Naive B cell (primary cell): ENCODE results near the gene CABP2. TPM values are rescaled to one million over a fixed set of nuclear protein-coding genes. Genes with fewer than 3 reads are reported as not detected.
"Not testable (repeated sequence)": the region's sequence is repeated elsewhere in the genome, so short reads cannot be mapped to it uniquely, and the experiment has no call there.

Source experiments
- ATAC-seq, 2 donors: fragments of 150-1000 bp; cut with Tn5 transposase; 2 replicates each; pipeline ENCODE4 v1.10.0; 2021; ENCODE audit warnings: low read depth in 2 of 2, mild to moderate bottlenecking in 2 of 2, moderate library complexity in 2 of 2
- DNase-seq: peaks from one replicate; pipeline ENCODE4 v3.0.0; 2022
- H3K27ac Mint-ChIP-seq, 6 donors: one replicate each; pipeline ENCODE4 v1.8.0; 2020 to 2022; ENCODE audit warnings: mild to moderate bottlenecking in 6 of 6, mixed read lengths in 6 of 6, moderate library complexity in 5 of 6, inconsistent platforms in 2 of 6
- H3K27me3 Mint-ChIP-seq, 3 donors: one replicate each; pipeline ENCODE4 v1.8.0; 2021 to 2022; ENCODE audit warnings: mixed read lengths in 3 of 3, mild to moderate bottlenecking in 1 of 3
- H3K36me3 Mint-ChIP-seq, 2 donors: one replicate each; pipeline ENCODE4 v1.8.0; 2020 to 2022; ENCODE audit warnings: mixed read lengths in 2 of 2, inconsistent platforms in 1 of 2, mild to moderate bottlenecking in 1 of 2
- H3K4me1 Mint-ChIP-seq, 3 donors: one replicate each; pipeline ENCODE4 v1.8.0; 2020 to 2022; ENCODE audit warnings: mixed read lengths in 3 of 3, inconsistent platforms in 1 of 3, mild to moderate bottlenecking in 1 of 3, moderate library complexity in 1 of 3
- H3K4me3 Mint-ChIP-seq, 8 donors: one replicate each; pipeline ENCODE4 v1.8.0; 2020 to 2022; ENCODE audit warnings: mild to moderate bottlenecking in 8 of 8, mixed read lengths in 8 of 8, moderate library complexity in 8 of 8, inconsistent platforms in 2 of 8
- H3K9me3 Mint-ChIP-seq, 7 donors: one replicate each; pipeline ENCODE4 v1.8.0; 2020 to 2022; ENCODE audit warnings: mixed read lengths in 7 of 7, mild to moderate bottlenecking in 5 of 7, inconsistent platforms in 2 of 7, moderate library complexity in 1 of 7
- polyA plus RNA-seq, 6 donors: library from polyadenylated mRNA; unstranded; fragments of 300-500 nt; fragmentation: Illumina TruSeq; gene quantifications; one replicate each; pipeline ENCODE4 v1.2.3, GENCODE V29; 2021; ENCODE audit warnings: low read depth in 6 of 6

The CABP2 gene
- polyA plus RNA-seq, 6 donors from 2014 or later, result not detected

DNA sequence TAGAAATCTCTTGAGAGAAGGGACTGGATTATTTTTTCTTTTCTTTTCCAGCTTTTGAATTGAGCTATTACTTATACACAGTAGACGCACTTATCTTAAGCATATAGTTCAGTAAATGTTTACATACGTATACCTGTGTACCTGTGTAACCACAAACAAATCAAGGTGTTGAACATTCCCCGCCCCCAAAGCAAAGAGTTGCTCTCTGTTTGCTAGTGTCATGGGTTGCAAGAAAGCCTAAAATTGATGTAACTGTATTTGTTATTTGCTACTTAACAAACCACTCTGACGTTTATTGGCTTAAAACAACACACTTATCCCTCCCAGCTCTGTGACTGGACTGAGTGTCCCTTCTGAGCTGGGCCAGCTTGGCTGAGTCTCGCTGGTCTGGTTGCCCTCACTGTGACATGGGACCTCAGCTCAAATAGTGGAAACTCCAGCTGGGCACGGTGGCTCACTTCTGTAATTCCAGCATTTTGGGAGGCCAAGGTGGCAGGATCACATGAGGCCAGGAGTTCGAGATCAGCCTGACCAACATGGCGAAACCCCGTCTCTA, 25.4 kb upstream of the CABP2 start:
- H3K27ac Mint-ChIP-seq, result no peak overlapping the region
- H3K36me3 Mint-ChIP-seq, result peaks cover 10 to 20% of the 10 kb centered on the region in 2 donors
- no peak overlapping the region for H3K4me3 Mint-ChIP-seq
- H3K4me1 Mint-ChIP-seq, result no peaks in the 10 kb centered on the region
- peaks cover 0 to 33% (median 3%) of the 10 kb centered on the region in 3 donors for H3K27me3 Mint-ChIP-seq
- no peak for DNase-seq
- no peak for ATAC-seq
- peaks cover 11 to 31% (median 23%) of the 10 kb centered on the region in 7 donors for H3K9me3 Mint-ChIP-seq

DNA sequence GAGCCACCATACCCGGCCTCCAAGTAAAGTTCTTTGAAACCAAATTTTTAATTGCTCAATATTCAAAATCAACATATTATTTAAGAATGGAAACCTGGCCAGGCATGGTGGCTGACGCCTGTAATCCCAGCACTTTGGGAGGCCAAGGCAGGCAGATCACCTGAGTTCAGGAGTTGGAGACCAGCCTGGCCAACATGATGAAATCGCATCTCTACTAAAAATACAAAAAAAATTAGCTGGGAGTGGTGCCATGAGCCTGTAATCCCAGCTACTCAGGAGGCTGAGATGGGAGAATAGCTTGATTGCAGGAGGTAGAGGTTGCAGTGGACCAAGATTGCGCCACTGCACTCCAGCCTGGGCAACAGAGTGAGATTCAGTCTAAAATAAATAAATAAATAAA, 24.9 kb upstream of the CABP2 start:
- Mint-ChIP-seq H3K9me3 (peaks cover 11 to 31% (median 23%) of the 10 kb centered on the region in 7 donors), H3K27me3 (peaks cover 0 to 33% (median 3%) of the 10 kb centered on the region in 3 donors), H3K36me3 (peaks cover 10 to 20% of the 10 kb centered on the region in 2 donors)
- H3K4me1 Mint-ChIP-seq, DNase-seq, H3K4me3 Mint-ChIP-seq, H3K27ac Mint-ChIP-seq, ATAC-seq: not testable (repeated sequence)

DNA sequence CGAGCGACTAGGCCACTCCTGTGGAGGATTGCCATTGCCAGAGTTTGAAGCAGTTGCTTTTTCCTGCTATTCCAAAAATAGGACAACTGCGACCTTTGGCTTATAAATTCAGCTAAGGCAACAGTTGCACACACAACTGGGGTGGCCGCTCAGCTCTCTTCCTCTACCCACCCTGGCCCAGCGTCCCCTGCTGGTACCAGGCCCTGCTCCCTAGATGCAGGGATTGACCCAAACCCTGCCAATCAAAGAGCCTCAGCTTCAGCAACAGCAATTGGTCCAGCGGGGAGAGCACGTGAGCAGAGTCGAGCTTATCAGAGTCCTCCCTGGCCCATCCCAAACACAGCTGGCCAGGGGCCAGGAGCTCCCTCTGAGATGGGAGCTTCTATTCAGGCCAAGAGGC, 22.0 kb upstream of the CABP2 start:
- DNase-seq, result no peak
- Mint-ChIP-seq H3K9me3 (peaks cover 0 to 5% (median 4%) of the 10 kb centered on the region in 7 donors), H3K36me3 (no peaks in the 10 kb centered on the region), H3K4me3 (no peak overlapping the region), H3K27ac (peak overlapping the region in 1 of 6 donors; percentile 86), H3K4me1 (peaks cover 0 to 2% (median 0%) of the 10 kb centered on the region in 3 donors), H3K27me3 (peaks cover 0 to 25% (median 3%) of the 10 kb centered on the region in 3 donors)
- ATAC-seq, result no peak

DNA sequence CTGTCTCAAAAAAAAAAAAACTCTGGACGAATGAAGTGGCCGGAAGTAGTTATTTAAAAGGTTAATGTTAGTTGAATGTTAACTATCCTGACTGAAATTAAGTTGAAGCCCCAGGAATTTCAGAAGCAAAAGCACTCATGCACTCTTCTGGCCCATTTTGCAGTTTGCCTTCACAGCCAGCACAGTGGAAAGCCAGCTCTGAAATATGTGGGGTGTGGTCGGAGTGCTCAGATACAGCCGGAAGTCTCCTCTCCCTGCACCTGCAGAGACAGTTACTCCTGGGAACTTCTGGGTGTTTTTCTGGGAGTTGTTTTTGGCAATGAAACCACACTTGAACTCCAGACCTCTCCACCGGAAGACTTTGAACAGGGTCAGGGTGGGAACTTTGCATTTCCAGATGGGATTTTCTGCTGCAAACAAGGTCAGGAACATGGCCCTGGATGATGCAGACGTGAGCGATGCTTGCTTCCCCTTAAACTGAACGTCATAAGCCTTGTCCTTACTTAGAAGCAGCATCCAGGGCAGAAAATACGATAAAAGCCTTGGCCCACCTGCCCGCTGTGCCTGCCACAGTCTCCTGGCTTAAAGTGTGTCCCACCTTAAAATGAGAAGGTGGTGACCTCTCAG, 21.5 kb upstream of the CABP2 start:
- DNase-seq, result no peak
- H3K27ac Mint-ChIP-seq, result peak overlapping the region in 1 of 6 donors; percentile 2

DNA sequence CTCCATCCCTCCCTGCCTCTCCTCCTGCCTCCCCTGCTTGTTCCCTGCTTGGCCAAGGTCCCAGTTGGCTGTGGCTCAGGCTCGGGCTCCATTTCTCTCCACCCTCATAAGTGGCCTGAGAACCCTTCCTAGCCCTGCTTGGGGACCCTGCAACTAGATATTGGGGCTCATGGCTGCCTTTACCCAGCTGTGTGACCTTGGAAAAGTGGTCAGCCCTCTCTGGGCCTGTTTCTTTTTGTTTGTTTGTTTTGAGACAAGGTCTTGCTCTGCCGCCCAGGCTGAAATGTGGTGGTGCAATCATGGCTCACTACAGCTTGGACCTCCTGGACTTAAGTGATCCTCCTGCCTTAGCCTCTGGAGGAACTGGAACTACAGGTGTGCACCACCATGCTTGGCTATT, 20.3 kb upstream of the CABP2 start:
- Mint-ChIP-seq H3K4me3 (no peak overlapping the region), H3K27ac (no peak overlapping the region), H3K27me3 (peaks cover 0 to 18% (median 2%) of the 10 kb centered on the region in 3 donors), H3K9me3 (no peaks in the 10 kb centered on the region), H3K36me3 (no peaks in the 10 kb centered on the region), H3K4me1 (peaks cover 0 to 4% (median 0%) of the 10 kb centered on the region in 3 donors)
- DNase-seq, result no peak
- no peak for ATAC-seq

More for the DNA sequence above, 21.5 kb upstream of the CABP2 start:
- H3K4me3 Mint-ChIP-seq, result no peak overlapping the region
- no peak for ATAC-seq
- peaks cover 0 to 4% (median 0%) of the 10 kb centered on the region in 3 donors for H3K4me1 Mint-ChIP-seq
- H3K9me3 Mint-ChIP-seq, result no peaks in the 10 kb centered on the region
- no peaks in the 10 kb centered on the region for H3K36me3 Mint-ChIP-seq
- peaks cover 0 to 19% (median 0%) of the 10 kb centered on the region in 3 donors for H3K27me3 Mint-ChIP-seq

DNA sequence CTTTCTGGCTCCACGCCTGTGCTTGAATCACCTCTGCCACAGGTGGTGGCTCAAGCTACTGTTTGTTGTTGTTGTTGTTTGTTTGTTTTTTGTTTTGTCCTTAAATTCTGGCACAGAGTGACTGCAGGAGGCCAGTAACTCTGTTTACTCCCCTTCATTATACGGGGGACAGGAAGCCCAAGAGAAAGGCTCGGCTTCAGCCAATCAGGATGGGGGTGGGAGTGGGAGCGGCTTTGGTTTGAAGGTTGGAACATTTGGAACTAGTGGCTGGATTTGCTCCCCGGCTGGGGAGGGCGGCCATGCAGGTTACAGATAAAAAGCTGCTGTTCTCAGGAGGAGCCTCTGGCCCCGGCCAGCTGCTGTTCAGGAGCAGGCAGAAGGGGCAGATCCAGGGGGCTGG, 19.7 kb upstream of the CABP2 start:
- Mint-ChIP-seq H3K27me3 (peaks cover 0 to 18% (median 8%) of the 10 kb centered on the region in 3 donors), H3K4me3 (no peak overlapping the region), H3K4me1 (peaks cover 0 to 4% (median 0%) of the 10 kb centered on the region in 3 donors), H3K27ac (no peak overlapping the region), H3K9me3 (no peaks in the 10 kb centered on the region), H3K36me3 (no peaks in the 10 kb centered on the region)
- DNase-seq (no peak), ATAC-seq (no peak)

DNA sequence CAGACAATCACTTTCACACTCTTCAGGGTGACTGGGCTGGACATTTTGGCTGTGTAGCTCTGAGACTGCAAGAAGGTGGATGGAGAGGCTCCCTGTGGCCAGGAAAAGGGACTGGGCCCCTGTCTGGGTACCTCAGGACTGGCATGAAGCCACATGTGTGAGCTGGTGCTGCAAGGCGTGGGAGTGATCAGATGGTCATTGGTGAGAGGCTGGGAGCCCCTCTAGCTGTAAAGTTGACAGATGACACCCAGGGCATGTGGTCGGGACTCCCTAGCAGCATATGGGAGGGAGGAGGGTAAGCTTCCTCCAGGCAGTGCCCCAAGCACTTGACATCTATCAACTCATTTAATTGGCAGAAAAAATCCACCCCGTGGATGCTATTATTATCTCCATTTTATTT, 18.9 kb upstream of the CABP2 start:
- Mint-ChIP-seq H3K9me3 (no peaks in the 10 kb centered on the region), H3K4me3 (no peak overlapping the region), H3K27ac (no peak overlapping the region), H3K36me3 (no peaks in the 10 kb centered on the region), H3K4me1 (peaks cover 0 to 4% (median 0%) of the 10 kb centered on the region in 3 donors), H3K27me3 (peaks cover 0 to 18% (median 8%) of the 10 kb centered on the region in 3 donors)
- no peak for DNase-seq
- ATAC-seq, result no peak

DNA sequence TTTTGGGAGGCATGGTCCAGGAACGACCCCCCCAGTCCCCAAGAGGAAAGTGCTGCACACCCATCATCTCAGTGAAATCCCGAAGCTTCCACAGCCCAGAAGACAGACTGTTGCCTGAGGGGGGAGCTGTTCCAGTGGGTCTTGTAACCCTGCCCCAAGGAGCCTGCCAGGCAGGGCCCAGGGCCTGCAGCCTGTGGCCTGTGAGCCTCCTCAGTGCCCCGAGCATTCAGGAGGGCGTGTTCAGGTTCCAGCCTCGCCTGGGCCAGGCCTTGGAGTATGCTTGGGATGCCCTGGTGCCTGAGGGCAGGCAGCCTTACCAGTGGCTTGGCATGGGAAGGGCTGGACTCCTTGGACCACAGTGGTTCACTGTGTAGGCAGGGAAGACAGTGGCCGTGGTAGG, 18.0 kb upstream of the CABP2 start:
- Mint-ChIP-seq H3K36me3 (no peaks in the 10 kb centered on the region), H3K4me1 (peaks cover 0 to 4% (median 0%) of the 10 kb centered on the region in 3 donors), H3K4me3 (no peak overlapping the region), H3K27me3 (peaks cover 0 to 10% (median 8%) of the 10 kb centered on the region in 3 donors), H3K9me3 (no peaks in the 10 kb centered on the region), H3K27ac (no peak overlapping the region)
- ATAC-seq (no peak), DNase-seq (no peak)

DNA sequence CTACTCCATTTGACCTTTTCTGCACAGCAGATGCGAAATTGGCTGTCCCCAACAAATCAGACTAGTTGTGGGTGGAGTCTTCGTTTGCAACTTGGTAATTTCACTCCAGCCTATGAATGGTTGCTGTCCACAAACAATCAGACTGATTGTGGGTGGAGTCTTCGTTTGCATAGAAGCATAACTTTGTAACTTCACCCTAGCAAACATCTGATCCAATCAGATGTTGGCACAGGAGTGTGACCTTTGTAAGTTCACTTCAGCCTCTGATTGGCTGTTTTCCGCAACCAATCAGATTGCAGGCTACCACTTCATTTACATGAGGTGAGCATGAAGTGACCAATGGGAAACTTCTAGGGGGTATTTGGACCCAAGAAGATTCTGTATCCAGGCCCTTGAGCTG, 16.3 kb upstream of the CABP2 start:
- Mint-ChIP-seq H3K9me3 (peaks cover 0 to 7% (median 2%) of the 10 kb centered on the region in 7 donors), H3K36me3 (peaks cover 0 to 1% of the 10 kb centered on the region in 2 donors), H3K27me3 (peaks cover 0 to 8% (median 0%) of the 10 kb centered on the region in 3 donors), H3K4me1 (peaks cover 0 to 4% (median 0%) of the 10 kb centered on the region in 3 donors), H3K4me3 (no peak overlapping the region), H3K27ac (no peak overlapping the region)
- no peak for DNase-seq
- no peak for ATAC-seq

DNA sequence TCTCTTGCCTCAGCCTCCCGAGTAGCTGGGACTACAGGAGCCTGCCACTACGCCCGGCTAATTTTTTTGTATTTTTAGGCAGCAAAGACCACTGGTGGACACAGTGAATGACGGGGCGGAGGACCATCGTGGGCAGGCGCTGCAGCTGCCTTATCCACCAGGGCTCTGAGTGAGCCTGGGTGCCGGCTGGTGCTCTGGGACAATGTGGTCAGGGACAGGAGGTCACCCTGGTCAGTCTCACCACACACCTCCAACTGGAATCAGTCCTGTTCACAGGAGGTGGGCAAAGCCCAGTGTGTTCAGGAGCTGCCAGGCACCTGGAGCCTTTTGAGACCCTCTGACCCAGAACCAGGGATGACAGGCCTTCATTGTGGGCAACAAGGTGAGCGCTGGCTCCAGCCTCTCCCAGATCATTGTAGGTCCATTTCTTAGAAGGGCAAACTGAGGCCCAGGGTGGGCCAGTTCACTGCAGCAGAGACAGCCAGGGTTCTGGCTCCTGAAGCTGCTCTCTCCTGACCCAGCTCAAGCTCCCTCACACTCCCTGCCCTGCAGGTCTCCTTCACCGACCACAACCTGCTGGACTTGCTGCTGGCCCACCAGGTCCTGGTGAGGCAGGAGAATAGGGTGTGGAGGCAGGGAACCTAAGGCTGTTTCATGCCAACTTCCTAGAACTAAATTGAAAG, 15.7 kb upstream of the CABP2 start:
- Mint-ChIP-seq H3K9me3 (peaks cover 1 to 12% (median 8%) of the 10 kb centered on the region in 7 donors), H3K27me3 (peaks cover 0 to 11% (median 2%) of the 10 kb centered on the region in 3 donors), H3K4me1 (peaks cover 0 to 4% (median 0%) of the 10 kb centered on the region in 3 donors), H3K4me3 (no peak overlapping the region), H3K27ac (no peak overlapping the region), H3K36me3 (peaks cover 2 to 7% of the 10 kb centered on the region in 2 donors)
- ATAC-seq (no peak), DNase-seq (no peak)

DNA sequence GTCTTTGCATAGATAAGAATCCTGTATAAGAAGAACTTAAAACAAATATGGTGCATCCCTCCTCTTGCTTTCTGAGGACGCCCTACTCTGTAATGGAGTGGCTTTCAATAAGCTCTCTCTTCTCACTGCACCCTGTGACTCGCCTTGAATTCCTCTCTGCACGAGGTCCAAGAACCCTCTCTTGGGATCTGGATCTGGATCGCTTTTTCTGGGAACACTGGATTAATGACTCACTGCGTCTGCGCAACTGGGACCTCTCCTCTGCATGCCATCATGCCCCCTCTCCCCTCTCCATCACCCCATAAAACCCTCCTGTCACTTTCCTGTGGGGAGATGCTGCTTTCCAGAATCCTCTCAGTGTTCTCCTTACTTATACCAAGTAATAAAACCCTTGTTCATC, 15.1 kb upstream of the CABP2 start:
- DNase-seq, result no peak
- H3K4me3 Mint-ChIP-seq, result no peak overlapping the region

DNA sequence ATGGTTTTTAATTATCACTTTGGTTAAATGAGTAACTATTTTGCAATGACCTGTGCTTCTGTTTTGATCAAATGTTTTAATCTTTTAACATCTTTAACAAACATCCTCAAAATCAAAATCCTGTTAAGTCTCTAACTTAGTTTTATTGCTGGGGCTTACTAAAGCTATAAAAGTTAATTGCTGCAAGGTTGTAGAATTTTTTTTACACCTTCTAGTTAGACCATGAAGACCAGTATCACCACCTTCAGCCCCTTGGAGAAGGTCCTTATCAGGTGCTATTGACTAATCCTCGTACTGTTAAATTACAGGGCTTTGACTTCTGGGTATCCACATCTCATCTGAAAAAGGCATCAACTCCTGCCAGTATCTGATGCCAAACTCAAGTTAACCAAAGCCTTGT, 12.3 kb upstream of the CABP2 start:
- no peak overlapping the region for H3K4me3 Mint-ChIP-seq
- ATAC-seq, result no peak
- no peak overlapping the region for H3K27ac Mint-ChIP-seq
- H3K27me3 Mint-ChIP-seq, result peaks cover 0 to 16% (median 7%) of the 10 kb centered on the region in 3 donors
- DNase-seq, result no peak
- H3K9me3 Mint-ChIP-seq, result peaks cover 6 to 28% (median 17%) of the 10 kb centered on the region in 7 donors
- peaks cover 0 to 4% (median 0%) of the 10 kb centered on the region in 3 donors for H3K4me1 Mint-ChIP-seq
- H3K36me3 Mint-ChIP-seq, result peaks cover 5 to 12% of the 10 kb centered on the region in 2 donors

More for the DNA sequence above, 15.1 kb upstream of the CABP2 start:
- H3K36me3 Mint-ChIP-seq, result peaks cover 5 to 12% of the 10 kb centered on the region in 2 donors
- peaks cover 0 to 16% (median 7%) of the 10 kb centered on the region in 3 donors for H3K27me3 Mint-ChIP-seq
- H3K27ac Mint-ChIP-seq, result no peak overlapping the region
- H3K9me3 Mint-ChIP-seq, result peaks cover 5 to 16% (median 15%) of the 10 kb centered on the region in 7 donors
- ATAC-seq, result no peak
- peaks cover 0 to 4% (median 0%) of the 10 kb centered on the region in 3 donors for H3K4me1 Mint-ChIP-seq

DNA sequence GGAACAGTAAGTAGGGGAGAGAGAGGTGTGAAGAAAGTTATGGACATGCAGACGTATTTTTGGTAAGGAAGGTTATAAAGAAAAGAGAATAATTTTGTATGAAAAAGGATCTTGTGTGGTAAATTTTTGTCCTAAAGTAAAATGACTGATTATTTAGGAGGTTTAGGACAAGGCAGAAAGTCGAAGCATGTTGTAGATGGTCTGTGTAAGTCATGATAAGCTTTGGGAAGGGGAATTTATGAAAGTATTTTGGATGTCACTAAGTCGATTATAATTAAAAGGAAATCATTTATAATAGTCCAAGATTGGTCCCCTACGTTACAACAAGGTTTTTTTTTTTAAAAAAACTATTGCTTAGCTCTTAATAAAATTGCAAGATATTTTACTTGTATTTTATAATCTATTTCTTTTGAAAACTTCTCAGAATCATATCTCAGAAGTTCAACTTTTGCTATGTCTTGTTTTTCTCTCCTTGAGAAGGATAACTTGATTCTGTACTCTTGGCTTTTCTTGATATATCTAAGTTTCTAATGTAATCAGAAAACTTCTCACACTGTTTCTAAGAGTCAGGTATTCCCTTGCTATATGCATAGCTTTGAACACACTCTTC, 10.9 kb upstream of the CABP2 start:
- Mint-ChIP-seq H3K27ac (peak overlapping the region in 1 of 6 donors; percentile 34), H3K4me3 (no peak overlapping the region)

More for the DNA sequence above, 10.9 kb upstream of the CABP2 start:
- Mint-ChIP-seq H3K27me3 (peaks cover 0 to 20% (median 11%) of the 10 kb centered on the region in 3 donors), H3K9me3 (peaks cover 6 to 28% (median 17%) of the 10 kb centered on the region in 7 donors), H3K4me1 (no peaks in the 10 kb centered on the region), H3K36me3 (peaks cover 5 to 12% of the 10 kb centered on the region in 2 donors)
- ATAC-seq (no peak), DNase-seq (no peak)
